ENCODE results near the gene GULP1. TPM values are rescaled to one million over a fixed set of nuclear protein-coding genes. Genes with fewer than 3 reads are reported as not detected.

Gene GULP1
- total and polyA plus RNA-seq, 12 donors = 5.8 to 122 (median 51.5) TPM

DNA sequence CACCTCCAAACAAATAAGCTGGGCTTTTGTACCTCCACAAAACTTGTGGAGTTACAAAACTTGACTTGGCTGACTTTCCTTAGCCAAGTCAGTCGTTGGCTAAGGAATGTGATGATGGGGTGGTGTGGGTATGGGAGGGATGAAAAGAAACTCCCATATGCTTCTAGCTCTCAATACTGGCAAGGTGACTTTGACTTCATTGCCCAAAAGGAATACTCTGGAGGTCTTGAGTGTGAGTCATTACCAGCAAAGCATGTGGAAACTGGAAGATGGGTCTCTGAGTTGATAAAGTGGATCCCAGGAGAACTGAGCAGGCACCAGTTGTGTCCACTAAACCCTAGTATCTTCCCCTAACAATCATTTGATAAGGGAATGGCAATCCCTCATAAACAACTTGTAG is 226.7 kb downstream of the GULP1 start:
- WGBS, 4 donors = 67 to 86% (median 71%) methylated on average over 1 of the region's 1 CpG
- H3K9me3 ChIP-seq (replicated peaks in 1 of 3) = no peaks in the 10 kb centered on the region
- no peak overlapping the region for H3K4me3 ChIP-seq
- H3K4me1 ChIP-seq (replicated peaks in 1 of 2) = no peaks in the 10 kb centered on the region
- intact Hi-C loops (cut with DNase I) = loop anchor here in 1 of 2 donors (10.0 kb wide), 2 partner anchors 224 to 934 kb away; partner anchors contain the start of gene GULP1
- H3K27ac ChIP-seq = no peak overlapping the region
- no peaks in the 10 kb centered on the region for H3K36me3 ChIP-seq (replicated peaks in 1 of 2)
- TF ChIP-seq, protein P1, sequence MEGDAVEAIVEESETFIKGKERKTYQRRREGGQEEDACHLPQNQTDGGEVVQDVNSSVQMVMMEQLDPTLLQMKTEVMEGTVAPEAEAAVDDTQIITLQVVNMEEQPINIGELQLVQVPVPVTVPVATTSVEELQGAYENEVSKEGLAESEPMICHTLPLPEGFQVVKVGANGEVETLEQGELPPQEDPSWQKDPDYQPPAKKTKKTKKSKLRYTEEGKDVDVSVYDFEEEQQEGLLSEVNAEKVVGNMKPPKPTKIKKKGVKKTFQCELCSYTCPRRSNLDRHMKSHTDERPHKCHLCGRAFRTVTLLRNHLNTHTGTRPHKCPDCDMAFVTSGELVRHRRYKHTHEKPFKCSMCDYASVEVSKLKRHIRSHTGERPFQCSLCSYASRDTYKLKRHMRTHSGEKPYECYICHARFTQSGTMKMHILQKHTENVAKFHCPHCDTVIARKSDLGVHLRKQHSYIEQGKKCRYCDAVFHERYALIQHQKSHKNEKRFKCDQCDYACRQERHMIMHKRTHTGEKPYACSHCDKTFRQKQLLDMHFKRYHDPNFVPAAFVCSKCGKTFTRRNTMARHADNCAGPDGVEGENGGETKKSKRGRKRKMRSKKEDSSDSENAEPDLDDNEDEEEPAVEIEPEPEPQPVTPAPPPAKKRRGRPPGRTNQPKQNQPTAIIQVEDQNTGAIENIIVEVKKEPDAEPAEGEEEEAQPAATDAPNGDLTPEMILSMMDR (IDR thresholded peaks at IDR 0.05) = no peak
- TF ChIP-seq POLR2A (IDR thresholded peaks at IDR 0.05) = no peak
- no peaks in the 10 kb centered on the region for H3K27me3 ChIP-seq
- DNase-seq = no peak

DNA sequence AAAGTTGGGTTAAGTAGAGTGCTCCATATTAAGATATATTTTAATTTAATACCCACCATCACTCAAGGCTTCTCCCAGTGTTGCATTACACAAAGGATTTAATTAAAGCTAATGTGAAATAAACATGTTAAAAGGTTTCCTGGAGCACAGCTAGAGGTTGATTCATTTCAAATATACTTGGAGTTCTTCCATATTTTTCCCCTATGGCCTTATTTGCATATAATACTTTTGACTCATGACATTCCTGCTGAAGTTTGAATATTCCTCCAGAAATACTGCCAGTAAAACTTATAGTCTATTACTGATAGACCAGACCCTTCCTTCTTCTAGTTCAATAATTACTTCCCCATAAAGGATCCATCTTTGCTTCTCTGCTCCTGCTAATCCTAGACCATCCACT is 227.5 kb downstream of the GULP1 start:
- no peak for DNase-seq
- intact Hi-C loops (cut with DNase I) = loop anchor here in 1 of 2 donors (10.0 kb wide), 2 partner anchors 224 to 934 kb away; partner anchors contain the start of gene GULP1

DNA sequence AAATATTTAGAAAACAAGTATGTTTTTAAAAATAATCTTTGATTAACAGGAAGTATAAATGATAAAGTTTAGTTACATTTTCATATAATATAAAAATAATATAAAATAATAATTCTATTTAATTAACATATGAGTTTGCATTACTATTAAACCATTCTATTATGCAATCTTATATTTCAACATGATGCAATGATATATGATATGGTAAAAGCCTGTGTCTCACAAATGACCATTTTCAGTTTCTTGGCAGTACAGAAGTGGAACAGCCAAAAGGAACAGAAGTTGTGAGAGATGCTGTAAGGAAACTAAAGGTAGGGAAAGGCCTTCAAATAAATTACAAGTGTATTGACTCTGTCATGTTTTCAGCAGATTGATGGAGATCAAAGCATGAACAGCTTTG is 230.8 kb downstream of the GULP1 start:
- Histone ChIP-seq H3K4me1 (replicated peaks in 1 of 2) (peaks cover 0 to 16% of the 10 kb centered on the region in 2 donors), H3K27ac (no peak overlapping the region), H3K36me3 (replicated peaks in 1 of 2) (no peaks in the 10 kb centered on the region), H3K27me3 (no peaks in the 10 kb centered on the region), H3K9me3 (replicated peaks in 1 of 3) (no peaks in the 10 kb centered on the region), H3K4me3 (no peak overlapping the region)
- intact Hi-C loops (cut with DNase I) = no loop called here
- TF ChIP-seq, protein P1 (IDR thresholded peaks at IDR 0.05) = no peak
- TF ChIP-seq POLR2A (IDR thresholded peaks at IDR 0.05) = no peak
- no peak for DNase-seq

More for the DNA sequence above, 227.5 kb downstream of the GULP1 start:
- no peak overlapping the region for H3K27ac ChIP-seq
- H3K9me3 ChIP-seq (replicated peaks in 1 of 3) = no peaks in the 10 kb centered on the region
- no peaks in the 10 kb centered on the region for H3K4me1 ChIP-seq (replicated peaks in 1 of 2)
- no peak for TF ChIP-seq POLR2A (IDR thresholded peaks at IDR 0.05)
- TF ChIP-seq, protein P1 (IDR thresholded peaks at IDR 0.05) = no peak
- H3K4me3 ChIP-seq = no peak overlapping the region
- H3K27me3 ChIP-seq = no peaks in the 10 kb centered on the region
- no peaks in the 10 kb centered on the region for H3K36me3 ChIP-seq (replicated peaks in 1 of 2)

DNA sequence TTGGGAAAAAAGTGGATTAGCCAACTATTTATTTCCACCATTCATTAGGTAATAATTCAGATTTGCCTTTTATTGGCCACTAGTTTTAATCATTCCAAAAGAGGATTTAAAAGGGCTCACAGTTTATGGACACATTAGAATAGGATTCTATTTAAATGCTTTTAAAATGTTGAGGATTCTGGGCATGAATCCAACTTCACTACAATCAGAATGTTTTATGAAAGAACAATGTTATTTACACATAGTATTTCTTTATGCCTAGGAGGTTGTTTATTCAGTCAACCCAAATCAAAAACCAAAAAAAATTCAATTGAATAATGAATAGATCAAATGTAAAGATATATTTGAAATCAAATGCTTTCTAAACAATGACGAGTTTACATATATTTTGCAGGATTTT is 232.2 kb downstream of the GULP1 start:
- Histone ChIP-seq H3K4me1 (replicated peaks in 1 of 2) (peaks cover 0 to 16% of the 10 kb centered on the region in 2 donors), H3K27ac (no peak overlapping the region), H3K36me3 (replicated peaks in 1 of 2) (no peaks in the 10 kb centered on the region), H3K27me3 (no peaks in the 10 kb centered on the region), H3K9me3 (replicated peaks in 1 of 3) (no peaks in the 10 kb centered on the region), H3K4me3 (no peak overlapping the region)
- TF ChIP-seq, protein P1 (IDR thresholded peaks at IDR 0.05) = no peak
- TF ChIP-seq POLR2A (IDR thresholded peaks at IDR 0.05) = no peak
- 82 to 95% (median 94%) methylated on average over 1 of the region's 1 CpG for WGBS, 4 donors
- intact Hi-C loops (cut with DNase I) = no loop called here
- no peak for DNase-seq

Data from adrenal gland (tissue), 12 donors.